AG04449 (cell line): ENCODE data around the gene ARHGAP5.
A peak's percentile ranks its signal among the peaks of the same experiment; 100 is the strongest.

Source experiments
- CTCF ChIA-PET: fragments of 350-600 bp; formaldehyde crosslinking; extraction: SDS; loops from one replicate; lab custom pipeline; 2021; ENCODE audit warnings: antibody characterized with exemption; lab: Yijun Ruan, JAX
- POLR2A ChIA-PET: fragments of 400-600, 350-600 bp; formaldehyde crosslinking; extraction: SDS; loops from one replicate; lab custom pipeline; 2020; ENCODE audit warnings: antibody characterized with exemption, inconsistent platforms; lab: Yijun Ruan, JAX
- DNase-seq: peaks from one replicate; pipeline ENCODE4 v3.0.0-alpha.2; 2010; ENCODE audit warnings: low read depth, low spot score
- H3K4me3 ChIP-seq: 2 replicates; pipeline ENCODE4 v1.5.1; 2011; ENCODE audit warnings: low read depth, mild to moderate bottlenecking, control low read depth, low read length
- CTCF ChIP-seq: IDR thresholded peaks from one replicate; pipeline ENCODE4 v1.5.1; 2011; ENCODE audit warnings: mild to moderate bottlenecking, moderate library complexity, low read length, control low read depth, inconsistent platforms; ENCODE audit not compliant: insufficient read depth; ENCODE audit errors: missing control alignments

ARHGAP5 gene

GRCh38 chr14:32102152-32102787 lies 25.2 kb downstream of the ARHGAP5 start:
- POLR2A ChIA-PET: no interaction called here
- TF ChIP-seq CTCF: no peak
- H3K4me3 ChIP-seq: no peak overlapping the region
- CTCF ChIA-PET: no interaction called here
- no peak for DNase-seq

- TF ChIP-seq CTCF: no peak
- CTCF ChIA-PET: no interaction called here
- POLR2A ChIA-PET: no interaction called here
- no peak overlapping the region for H3K4me3 ChIP-seq
- no peak for DNase-seq
Observed at GRCh38 chr14:32102968-32103367, 25.9 kb downstream of the ARHGAP5 start.

GRCh38 chr14:32104308-32104707 lies 27.2 kb downstream of the ARHGAP5 start:
- POLR2A ChIA-PET: no interaction called here
- DNase-seq: no peak
- no peak overlapping the region for H3K4me3 ChIP-seq
- CTCF ChIA-PET: no interaction called here
- TF ChIP-seq CTCF: no peak

GRCh38 chr14:32104803-32105202 lies 27.7 kb downstream of the ARHGAP5 start:
- TF ChIP-seq CTCF: no peak
- POLR2A ChIA-PET: no interaction called here
- DNase-seq: no peak
- CTCF ChIA-PET: interaction anchor here (1.0 kb wide), 1 partner anchor 9 kb away, joined by 3 read pairs; no protein-coding TSS in a partner anchor
- no peak overlapping the region for H3K4me3 ChIP-seq

GRCh38 chr14:32109676-32110547 lies 32.8 kb downstream of the ARHGAP5 start:
- H3K4me3 ChIP-seq: no peak overlapping the region
- POLR2A ChIA-PET: interaction anchor here (0.6 to 1.2 kb wide), 3 partner anchors 29 to 880 kb away, joined by 3 to 5 read pairs (median 4); partner anchors contain the start of gene ARHGAP5
- CTCF ChIA-PET: interaction anchor here (2.1 kb wide), 1 partner anchor 36 kb away, joined by 6 read pairs; no protein-coding TSS in a partner anchor
- TF ChIP-seq CTCF: no peak
- DNase-seq: peak; percentile 58

- POLR2A ChIA-PET: interaction anchor here (1.2 kb wide), 2 partner anchors 30 to 34 kb away, joined by 4 to 5 read pairs; partner anchors contain the start of gene ARHGAP5
- H3K4me3 ChIP-seq: no peak overlapping the region
- TF ChIP-seq CTCF: no peak
- no peak for DNase-seq
- CTCF ChIA-PET: interaction anchor here (2.1 kb wide), 1 partner anchor 37 kb away, joined by 6 read pairs; no protein-coding TSS in a partner anchor
Observed at GRCh38 chr14:32110548-32110896, 33.4 kb downstream of the ARHGAP5 start.
